ENCODE results near the gene PCDH17. TPM values are rescaled to one million over a fixed set of nuclear protein-coding genes. Genes with fewer than 3 reads are reported as not detected.

The PCDH17 gene
- polyA plus RNA-seq, 2 of the 4 experiments (the other 2 are of a cell fraction) = 0.01 to 0.27 TPM

DNA sequence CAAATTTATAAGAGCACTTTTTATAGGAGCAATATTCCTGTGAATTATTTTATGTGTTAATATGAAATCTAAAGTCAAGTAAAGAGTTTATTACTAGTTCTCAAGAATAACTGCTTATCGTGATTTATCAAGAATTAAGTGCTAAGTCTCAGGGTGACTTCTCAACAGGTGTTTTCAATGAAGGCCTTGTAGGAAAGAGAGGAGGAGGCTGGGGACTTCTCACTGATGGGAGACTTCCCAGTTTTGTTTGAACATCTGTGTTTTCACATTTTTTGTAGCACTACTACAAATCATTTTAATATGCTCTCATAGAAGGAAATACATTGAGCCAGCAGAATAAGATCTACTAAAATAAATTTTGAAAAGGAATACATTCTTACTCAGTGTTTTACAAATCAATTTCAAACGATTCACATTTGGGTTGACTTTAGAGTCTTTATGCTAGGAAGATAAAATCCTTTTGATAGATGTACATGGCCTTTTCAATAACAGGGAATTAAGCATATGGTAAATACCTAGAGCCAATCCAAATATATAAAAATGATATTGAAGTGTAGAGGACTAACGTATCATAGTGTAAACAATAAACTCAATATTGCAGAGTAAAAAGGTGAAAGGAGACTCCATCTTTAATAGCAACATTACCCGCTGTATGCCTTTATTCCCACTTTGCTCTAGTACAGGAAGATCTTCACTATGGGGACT lies 6.8 kb downstream of the PCDH17 start (continued):
- TF ChIP-seq, protein P1, sequence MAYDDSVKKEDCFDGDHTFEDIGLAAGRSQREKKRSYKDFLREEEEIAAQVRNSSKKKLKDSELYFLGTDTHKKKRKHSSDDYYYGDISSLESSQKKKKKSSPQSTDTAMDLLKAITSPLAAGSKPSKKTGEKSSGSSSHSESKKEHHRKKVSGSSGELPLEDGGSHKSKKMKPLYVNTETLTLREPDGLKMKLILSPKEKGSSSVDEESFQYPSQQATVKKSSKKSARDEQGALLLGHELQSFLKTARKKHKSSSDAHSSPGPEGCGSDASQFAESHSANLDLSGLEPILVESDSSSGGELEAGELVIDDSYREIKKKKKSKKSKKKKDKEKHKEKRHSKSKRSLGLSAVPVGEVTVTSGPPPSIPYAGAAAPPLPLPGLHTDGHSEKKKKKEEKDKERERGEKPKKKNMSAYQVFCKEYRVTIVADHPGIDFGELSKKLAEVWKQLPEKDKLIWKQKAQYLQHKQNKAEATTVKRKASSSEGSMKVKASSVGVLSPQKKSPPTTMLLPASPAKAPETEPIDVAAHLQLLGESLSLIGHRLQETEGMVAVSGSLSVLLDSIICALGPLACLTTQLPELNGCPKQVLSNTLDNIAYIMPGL (CRISPR knock-in tag; IDR thresholded peaks at IDR 0.05; ENCODE audit: borderline replicate concordance) = no peak
- TF ChIP-seq POLR2A (IDR thresholded peaks at IDR 0.05; ENCODE audit: low read length) = no peak
- TF ChIP-seq RCOR1 (IDR thresholded peaks at IDR 0.05; ENCODE audit: low read depth, low read length) = no peak
- no peak for TF ChIP-seq RNF2 (IDR thresholded peaks at IDR 0.05; ENCODE audit: borderline replicate concordance, low read depth)

DNA sequence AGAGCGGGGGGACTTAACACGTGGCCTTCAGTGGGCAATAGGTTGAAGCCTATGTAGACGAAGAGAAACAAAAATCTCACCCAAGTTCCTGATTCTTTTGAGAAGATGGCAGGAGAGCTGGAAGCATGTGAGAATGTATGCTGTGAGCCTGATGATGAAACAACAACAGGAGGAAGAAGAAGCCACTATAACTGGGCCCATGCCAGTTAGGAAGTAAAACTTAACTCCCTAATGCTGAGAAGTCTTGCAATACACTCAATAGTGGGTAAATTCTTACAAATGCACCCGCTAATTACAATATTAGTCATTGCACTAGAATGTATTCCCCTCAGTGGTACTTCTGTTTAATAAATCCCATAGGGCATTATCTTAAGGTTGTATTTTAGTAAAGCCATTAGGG lies 9.1 kb downstream of the PCDH17 start:
- POLR2A ChIA-PET = no interaction called here
- no peak overlapping the region for H3K4me2 ChIP-seq
- H3K4me3 ChIP-seq = no peak overlapping the region
- 3% methylated on average over 4 of the region's 4 CpGs for WGBS (ENCODE audit: missing lambda C conversion rate)
- TF ChIP-seq HOXB13 (CRISPR knock-in tag; IDR thresholded peaks at IDR 0.05; ENCODE audit: low read depth) (no peak), CTCF (IDR thresholded peaks at IDR 0.05) (no peak), POLR2A (IDR thresholded peaks at IDR 0.05; ENCODE audit: low read length) (no peak), CBX2 (IDR thresholded peaks at IDR 0.05; ENCODE audit: borderline replicate concordance, low read depth) (no peak), GATA3 (IDR thresholded peaks at IDR 0.05; ENCODE audit: borderline replicate concordance) (no peak), RNF2 (IDR thresholded peaks at IDR 0.05; ENCODE audit: borderline replicate concordance, low read depth) (no peak), MYC (IDR thresholded peaks at IDR 0.05; ENCODE audit: borderline replicate concordance, low read length) (no peak), FOSB (CRISPR knock-in tag; IDR thresholded peaks at IDR 0.05) (no peak), CBX8 (IDR thresholded peaks at IDR 0.05) (no peak), PBX3 (IDR thresholded peaks at IDR 0.05) (no peak), ATOH8 (CRISPR knock-in tag; IDR thresholded peaks at IDR 0.05; ENCODE audit: low read depth) (no peak), HEYL (CRISPR knock-in tag; IDR thresholded peaks at IDR 0.05) (no peak), RARB (CRISPR knock-in tag; IDR thresholded peaks at IDR 0.05) (no peak), EHF (CRISPR knock-in tag; IDR thresholded peaks at IDR 0.05) (no peak), PHF8 (IDR thresholded peaks at IDR 0.05; ENCODE audit: borderline replicate concordance, low read depth) (no peak), CHD2 (IDR thresholded peaks at IDR 0.05; ENCODE audit: low read length, partially characterized antibody) (no peak), NFE2L2 (conservative IDR thresholded peaks at IDR 0.05; ENCODE audit: low read length) (no peak), KDM5A (IDR thresholded peaks at IDR 0.05) (no peak)
- TF ChIP-seq, protein P2, sequence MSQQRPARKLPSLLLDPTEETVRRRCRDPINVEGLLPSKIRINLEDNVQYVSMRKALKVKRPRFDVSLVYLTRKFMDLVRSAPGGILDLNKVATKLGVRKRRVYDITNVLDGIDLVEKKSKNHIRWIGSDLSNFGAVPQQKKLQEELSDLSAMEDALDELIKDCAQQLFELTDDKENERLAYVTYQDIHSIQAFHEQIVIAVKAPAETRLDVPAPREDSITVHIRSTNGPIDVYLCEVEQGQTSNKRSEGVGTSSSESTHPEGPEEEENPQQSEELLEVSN (IDR thresholded peaks at IDR 0.05; ENCODE audit: borderline replicate concordance, low read depth) = no peak
- H3K9me3 ChIP-seq = no peaks in the 10 kb centered on the region
- H3K4me1 ChIP-seq = no peaks in the 10 kb centered on the region
- CTCF ChIA-PET = no interaction called here
- H3K27ac ChIP-seq = no peak overlapping the region
- ATAC-seq (no peak), FAIRE-seq (no peak), DNase-seq (ENCODE audit: low read depth in 1 of 2, low spot score in 1 of 2) (no peak)

Measured in A549 (cell line).